Frontal cortex (tissue), 4 donors: ENCODE measurements around the gene HNRNPL. TPM values are rescaled to one million over a fixed set of nuclear protein-coding genes. Genes with fewer than 3 reads are reported as not detected.
"Not testable (repeated sequence)": the region's sequence is repeated elsewhere in the genome, so short reads cannot be mapped to it uniquely, and the experiment has no call there.

ENCODE experiments used
- DNase-seq, 2 donors: peaks; one replicate each; pipeline ENCODE4 v3.0.0; 2012; ENCODE audit warnings: low spot score in 2 of 2
- FAIRE-seq: peaks from 2 replicates; lab custom pipeline; 2012; peaks lifted over from hg19 to GRCh38; lab: Jason Lieb, UNC
- total RNA-seq: library from RNA; depleted of rRNA; stranded (reverse); fragments of >200 nt; gene quantifications from one replicate; pipeline ENCODE4 v1.2.3, GENCODE V29; 2014
- donor health status: control.
- donor health status: control.
- donor health status: control.

The HNRNPL gene
- total RNA-seq = 372 TPM

DNA sequence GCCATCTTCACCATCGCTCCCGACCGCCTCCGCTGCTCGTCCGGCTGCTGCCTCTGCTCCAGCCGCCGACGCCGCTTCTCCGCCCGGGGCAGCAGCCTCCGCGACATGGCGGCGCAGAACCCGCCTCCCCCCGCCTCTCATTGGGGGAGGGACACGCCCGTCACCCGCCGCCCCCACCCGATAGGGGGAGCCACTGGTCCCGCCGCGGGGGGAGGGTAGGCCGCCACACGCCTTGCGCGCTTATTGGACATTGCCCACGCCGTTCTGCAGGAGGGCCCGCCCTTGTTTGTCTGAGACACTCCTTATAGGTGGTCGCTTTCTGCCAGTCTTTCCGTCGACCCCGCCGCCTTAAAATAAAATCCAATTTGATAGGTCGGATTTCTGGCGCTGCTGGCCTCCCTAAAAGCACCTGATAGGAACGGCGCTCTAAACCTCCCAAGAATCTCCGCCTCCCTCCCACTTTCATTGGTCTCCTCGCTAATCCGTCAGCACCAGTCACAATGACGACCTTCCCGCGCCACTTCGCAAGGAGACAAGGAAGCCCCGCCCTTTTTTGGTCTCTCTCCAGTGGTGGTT is at the start of gene HNRNPL:
Gene HNRNPL, minus strand, starts transcription at position 127 of the 576 bp plus-strand sequence. Its CDS starts 20 bp downstream, at position 107.
- FAIRE-seq (peak; percentile 99), DNase-seq (peak; percentile 91 to 96)

DNA sequence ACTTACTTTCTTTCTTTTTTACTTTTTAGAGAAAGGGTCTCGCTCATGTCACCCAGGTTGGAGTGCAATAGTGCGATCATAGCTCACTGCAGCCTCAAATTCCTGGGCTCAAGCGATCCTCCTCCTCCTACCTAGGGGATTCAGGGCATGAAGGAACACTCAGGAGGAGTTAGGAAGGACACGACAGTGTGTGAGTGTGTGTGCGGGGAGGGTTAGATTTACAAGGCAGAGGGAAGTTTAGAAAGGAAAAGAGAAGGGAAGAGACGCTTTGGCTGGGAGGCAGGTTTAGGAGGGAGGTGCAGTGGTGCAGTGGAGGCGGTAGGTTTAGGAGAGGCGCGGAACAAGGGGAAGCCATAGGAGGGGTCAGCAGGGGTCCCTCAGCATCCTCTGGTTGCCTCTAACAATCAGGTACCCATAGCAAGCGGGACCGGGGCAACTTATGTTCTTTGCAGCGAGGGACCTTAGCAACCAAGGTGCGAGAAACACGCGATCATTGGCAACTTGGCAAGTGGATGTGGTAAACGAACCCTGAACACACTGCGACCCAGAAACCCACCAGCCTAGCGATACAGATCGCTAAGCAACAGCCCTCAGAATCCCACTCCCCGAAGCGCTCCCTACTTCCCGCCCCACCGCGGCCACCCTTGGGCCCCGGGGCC is 49.1 kb upstream of the HNRNPL start:
- FAIRE-seq = no peak

DNA sequence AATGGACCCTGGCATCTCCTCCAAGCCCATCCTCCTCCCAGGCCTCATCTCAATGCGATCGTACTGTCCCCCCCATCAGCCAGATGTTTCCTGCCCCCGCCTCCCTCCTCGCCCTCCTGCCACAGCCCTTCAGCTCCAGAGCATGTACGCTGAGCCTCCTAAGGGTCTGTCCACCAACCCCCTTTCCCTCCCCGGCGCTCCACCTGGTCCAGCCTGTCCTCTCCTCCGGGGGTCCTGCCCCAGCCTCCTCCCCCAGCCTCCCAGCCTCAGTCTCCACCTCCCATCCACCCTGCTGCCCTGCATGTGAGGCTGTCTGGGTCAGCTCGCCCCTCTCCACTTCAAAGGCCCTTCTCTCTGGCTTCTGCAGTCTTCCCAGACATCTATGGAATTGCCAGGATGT is 45.2 kb upstream of the HNRNPL start:
- DNase-seq = no peak
- FAIRE-seq = no peak

More for the DNA sequence above, 49.1 kb upstream of the HNRNPL start:
- DNase-seq = no peak

DNA sequence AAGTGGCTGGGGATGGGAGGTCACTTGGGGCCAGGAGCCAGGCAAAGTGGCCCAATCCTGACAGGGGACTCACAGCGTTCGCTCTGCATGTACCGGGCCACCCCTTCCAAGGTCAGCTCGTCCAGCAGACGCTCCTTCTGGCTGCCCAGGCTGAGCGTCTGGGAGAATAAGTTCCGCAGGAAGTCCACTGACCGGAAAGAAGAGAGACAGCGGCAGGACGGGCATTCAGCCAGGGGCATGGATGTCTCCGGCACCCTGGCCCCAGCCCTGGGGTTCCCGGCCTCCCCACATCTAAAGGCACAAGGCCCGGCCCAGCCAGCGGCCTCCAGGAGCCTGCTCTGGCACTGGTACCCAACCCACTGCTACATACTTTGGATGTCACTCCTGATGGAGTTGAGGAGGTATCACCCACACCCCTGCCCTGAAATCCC is 43.6 kb upstream of the HNRNPL start:
- FAIRE-seq = no peak
- DNase-seq = no peak

DNA sequence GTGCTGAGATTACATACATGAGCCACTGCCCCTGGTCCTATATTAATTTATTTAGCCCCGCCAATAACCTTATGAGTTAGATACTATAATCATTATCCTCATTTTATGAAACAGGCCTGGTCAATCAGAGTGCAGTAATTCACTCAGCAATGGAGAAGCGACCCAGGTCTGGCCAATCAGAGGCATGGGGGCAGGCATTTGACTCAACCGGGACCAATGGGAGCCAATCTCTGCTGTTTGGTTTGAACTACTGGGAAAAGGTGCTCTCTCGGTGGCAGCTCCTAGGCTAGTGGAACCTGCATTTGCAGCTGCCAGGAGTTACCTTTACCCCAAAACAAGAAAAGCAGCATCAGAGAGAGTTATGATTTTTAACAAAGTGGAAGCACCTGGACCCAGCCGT is 43.1 kb upstream of the HNRNPL start:
- no peak for DNase-seq

DNA sequence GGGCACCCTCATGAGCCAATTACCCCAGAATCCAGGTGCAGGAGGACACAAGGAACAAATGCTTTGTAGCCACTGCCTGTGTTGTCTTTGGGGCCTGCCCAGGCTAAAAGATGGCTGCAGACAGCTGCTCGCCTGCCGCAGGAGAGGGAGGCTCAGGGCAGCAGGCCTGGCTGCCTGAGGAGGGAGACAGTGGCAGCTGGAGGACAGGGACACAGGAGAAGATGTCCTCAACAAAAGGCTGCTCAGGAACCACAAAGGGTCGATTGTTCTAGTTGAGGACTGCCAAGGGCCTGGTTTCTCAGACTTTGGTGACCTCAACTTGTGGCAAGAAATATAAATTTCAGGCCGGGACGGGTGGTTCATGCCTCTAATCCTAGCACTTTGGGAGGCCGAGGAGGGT is 42.0 kb upstream of the HNRNPL start:
- DNase-seq (peak in 1 of 2 donors; percentile 67), FAIRE-seq (no peak)

More for the DNA sequence above, 43.1 kb upstream of the HNRNPL start:
- no peak for FAIRE-seq

DNA sequence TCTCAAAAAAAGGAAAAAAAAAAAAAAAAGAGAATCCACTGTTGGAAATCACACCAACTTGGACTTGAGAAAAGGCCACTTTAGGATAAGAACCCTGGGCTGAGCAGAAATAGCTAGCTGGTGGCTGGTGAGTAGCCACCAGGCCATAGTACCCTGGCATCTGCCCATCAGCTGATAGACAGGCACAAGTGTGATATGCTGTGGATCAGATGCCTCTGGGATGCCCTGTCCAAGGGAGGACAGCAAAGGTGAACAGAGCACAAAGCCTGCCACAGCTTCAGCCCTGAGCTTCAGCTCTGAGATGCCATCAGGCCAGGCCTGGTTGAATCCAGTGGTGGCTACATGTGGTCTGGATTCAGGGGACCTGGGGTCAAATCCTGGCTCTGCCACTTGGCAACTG is 40.9 kb upstream of the HNRNPL start:
- FAIRE-seq = no peak
- DNase-seq = no peak

DNA sequence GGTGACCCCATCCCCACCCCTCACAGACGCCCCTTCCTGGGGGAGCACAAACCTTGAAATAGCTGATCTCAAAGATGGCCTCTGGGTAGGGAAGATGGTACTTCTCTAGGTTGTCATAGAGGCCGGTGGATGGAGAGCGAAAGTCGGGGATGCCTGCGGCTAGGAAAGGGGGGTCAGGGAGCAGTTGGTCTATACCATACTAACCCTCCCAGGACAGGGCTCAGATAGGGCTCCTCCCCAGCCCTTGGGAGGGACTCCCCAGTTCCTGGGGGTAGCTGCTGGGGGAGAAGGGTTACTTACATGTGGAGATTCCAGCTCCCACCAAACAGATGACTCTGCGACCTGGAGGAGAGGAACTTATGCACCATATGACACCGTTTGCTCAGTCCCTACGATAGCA is 40.0 kb upstream of the HNRNPL start:
- DNase-seq (no peak), FAIRE-seq (no peak)

DNA sequence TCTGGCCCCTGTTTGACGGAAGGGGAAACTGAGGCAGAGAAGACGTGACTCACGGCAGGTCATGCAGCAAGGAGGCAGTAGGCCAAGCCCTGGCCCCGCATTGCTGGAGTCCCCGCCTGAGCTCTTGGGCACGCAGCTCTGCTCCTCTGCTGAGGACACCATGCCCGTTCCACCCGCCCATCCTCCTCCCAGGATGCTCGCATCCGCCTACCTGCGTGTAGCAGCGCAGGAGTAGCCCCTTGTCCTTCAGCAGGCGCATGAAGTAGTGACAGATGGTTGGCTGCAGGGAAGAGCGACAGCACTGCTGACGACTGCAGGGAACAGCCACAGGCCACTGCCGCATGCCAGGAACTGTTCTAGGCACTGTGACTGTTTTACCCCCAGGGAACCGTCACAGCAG is 39.1 kb upstream of the HNRNPL start:
- FAIRE-seq (no peak), DNase-seq (no peak)

DNA sequence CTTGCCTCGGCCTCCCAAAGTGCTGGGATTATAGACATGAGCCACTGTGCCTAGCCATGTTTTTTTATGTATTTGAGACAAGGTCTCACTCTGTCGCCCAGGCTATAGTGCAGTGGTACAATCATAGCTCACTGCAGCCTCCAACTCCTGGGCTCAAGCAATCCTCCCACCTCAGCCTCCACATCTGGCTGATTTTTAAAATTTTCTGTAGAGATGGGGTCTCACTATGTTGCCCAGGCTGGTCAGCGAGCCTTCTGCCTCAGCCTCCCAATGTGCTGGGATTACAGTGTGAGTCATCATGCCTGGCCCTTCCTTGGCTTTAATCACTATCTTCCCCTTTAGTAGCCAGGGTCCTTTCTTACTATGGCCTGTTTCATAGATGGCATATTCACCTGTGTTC is 34.9 kb upstream of the HNRNPL start:
- FAIRE-seq, DNase-seq: not testable (repeated sequence)

DNA sequence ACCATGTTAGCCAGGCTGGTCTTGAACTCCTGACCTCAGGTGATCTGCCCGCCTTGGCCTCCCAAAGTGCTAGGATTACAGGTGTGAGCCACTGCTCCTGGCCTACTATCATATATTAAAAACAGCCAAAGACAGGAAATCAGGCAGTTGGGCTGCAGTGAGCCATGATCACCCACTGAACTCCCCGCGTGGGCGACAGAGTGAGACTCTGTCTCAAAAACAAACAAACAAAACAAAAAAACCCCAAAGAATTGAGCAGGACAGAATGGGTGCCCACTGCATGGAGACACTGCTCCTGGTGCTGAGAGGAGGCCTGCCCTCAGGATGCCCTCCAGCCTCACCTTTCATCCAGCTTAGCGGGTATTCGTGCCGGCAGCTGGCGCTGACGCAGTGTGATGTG is 33.5 kb upstream of the HNRNPL start:
- DNase-seq = no peak
- no peak for FAIRE-seq

DNA sequence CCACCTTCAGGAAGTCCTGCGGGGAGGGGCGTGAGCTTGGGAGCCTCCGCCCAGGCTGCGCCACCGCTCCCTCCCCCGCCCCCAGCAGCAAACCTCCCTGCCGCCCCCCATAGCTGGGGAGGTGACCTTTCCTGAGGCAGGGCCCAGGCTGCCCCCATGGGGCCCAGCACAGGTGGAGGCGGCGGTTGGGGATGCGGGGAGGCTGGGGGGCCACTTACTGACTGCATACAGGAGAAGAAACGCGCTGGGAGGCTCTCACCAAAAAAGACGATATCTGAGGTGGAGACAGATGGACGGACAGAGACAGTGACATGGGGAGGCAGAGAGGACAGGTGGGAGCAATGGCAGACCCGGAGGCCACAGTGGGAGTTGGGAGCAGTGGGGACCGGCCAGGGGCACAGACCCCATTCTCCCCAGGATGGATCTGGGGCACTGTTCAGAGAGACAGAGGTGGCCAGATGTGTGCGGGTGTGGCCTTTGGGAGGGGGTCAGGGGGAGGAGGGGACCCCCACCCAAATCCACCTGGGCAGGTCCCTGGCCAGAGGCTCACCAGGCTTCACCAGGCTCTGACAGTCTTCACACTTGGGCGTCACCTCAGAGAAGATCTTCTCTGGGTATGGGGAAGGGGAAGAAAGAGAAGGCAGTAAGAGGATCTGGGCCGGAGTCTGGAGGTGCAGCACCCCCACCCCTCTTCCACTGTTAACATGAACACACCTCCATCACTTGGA is 31.3 kb upstream of the HNRNPL start:
- FAIRE-seq = no peak
- DNase-seq = no peak

DNA sequence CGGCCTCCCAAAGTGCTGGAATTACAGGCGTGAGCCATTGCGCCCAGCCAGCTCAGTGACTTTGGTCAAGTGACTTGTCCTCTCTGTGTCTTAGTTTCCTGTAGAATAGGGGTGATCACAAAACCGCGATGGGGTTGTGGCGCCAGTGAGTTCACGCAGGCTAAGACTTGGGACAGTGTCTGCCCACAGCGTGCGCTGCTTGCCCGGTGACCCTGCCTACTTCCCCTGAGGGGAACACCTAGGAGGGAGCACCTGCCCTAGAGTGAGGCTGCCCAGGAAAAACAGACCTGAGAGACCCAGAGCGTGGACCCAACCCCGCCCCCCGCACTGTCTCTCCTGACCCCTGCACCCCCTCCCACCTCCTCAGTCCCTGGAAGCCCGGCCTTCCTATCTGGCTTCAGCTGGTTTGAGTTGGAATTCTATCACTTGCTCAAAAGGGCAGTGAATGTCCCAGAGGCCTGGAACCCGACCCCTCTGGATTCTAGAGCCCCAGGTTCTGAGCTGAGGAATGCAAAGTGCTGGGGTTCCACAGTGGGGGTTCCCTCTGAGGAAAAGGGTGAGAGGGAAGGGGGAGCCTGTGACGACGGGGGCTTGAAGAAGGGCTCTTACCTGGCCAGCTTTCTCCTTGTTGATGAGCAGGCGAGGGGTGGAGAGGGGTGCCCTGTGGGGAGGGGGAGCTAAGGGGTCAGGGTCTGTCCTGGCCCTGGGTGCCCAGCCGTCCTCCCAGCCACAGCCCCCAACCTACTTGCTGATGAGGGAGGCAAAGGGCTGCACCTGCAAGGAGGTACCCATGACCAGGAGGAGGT is 30.5 kb upstream of the HNRNPL start:
- DNase-seq = no peak

DNA sequence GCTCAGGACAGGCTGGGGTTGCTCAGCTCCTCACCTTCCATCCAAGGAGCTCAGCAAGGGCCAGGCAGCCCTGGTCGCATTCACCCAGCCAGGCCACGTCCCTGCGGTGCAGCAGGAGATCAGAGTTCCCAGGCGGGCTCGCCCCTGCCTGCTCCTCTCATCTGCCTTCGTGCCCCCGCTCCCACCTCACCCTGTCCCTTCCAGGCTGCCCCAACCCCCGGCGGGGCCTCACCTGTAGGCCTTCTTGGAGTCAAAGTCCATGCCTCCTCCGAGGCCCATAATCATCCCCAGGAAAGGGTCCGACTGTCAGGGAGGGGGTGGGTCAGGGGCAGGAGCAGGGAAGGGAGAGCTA is 29.6 kb upstream of the HNRNPL start:
- FAIRE-seq (no peak), DNase-seq (no peak)

More for the DNA sequence above, 30.5 kb upstream of the HNRNPL start:
- no peak for FAIRE-seq

DNA sequence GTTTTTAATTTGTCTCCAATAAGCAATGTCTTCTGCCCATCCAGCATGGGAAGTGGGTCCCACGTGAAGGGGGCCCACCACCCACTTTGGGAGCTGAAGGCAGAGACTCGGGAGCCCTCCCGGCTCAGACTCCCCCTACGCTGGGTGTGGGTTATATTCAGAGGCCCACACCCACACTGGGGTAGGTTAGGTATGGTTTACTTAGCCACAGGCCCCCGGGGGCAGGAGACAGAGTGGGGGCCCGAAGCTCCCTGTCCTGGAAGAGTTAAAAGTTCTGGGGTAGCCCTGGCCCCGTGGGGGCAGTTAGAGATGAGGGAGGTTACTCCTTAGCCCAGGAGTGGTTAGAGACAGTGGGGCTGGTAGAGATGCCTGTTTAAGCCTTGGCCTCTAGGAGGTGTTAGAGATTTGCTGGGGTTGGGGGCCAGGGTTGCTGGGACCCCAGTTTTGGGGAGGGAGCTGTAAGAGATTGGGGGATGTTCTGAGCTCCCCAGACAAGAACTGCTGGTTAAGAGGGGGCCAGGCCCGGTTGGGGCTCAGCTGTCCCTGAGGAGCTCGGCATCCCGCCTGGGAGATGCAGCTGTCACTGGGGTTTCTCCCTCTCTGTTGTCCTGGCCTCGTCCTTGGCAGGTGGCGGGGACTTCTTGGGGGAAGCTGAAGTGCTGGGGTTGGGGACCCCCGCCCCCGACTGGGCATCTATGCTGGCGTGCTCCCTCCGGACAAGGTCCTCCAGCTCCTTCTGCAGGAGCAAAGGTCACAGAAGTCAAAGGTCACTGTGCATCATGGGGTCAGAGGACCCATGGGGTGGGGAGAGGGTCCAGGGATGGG is 29.0 kb upstream of the HNRNPL start:
- FAIRE-seq = no peak

DNA sequence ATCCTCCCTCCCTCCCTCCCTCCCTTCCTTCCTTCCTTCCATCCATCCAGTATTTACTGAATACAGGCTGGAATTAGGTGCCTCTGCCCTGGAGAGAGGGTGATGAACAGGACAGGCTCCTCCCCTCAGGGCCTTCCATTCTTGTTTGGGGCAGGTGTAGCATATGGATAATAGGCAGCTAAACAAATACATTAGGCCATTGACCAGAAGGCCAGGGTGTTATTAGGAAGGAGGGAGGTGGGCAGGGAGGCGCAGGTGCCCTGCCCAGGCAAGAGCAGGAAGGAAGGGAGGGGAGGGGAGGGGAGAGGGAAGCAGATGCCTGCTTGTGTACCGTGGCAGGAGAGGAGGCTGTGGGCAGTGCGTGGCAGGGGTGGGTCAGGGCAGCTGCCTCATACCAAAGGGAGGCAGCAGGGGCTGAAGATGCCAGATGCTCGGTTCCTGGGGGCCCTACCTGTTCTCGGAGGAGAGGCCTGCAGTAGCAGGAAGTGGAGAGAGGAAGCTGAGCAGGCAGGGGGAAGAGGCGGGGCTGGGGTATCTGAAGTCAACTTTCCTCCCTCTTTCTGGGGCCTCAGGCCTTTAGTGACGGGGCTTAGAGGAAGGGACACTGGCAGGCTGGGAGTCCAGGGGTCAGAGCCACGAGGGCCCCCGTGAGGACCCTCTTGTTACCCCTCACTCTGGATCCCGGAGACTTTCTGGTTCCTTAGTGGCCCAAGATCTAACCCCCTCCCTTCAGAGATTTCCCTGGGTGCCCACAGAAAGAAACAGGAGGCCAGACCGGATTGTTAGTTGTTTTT is 28.2 kb upstream of the HNRNPL start, which contains the start of gene RINL:
Gene RINL, minus strand, starts transcription at position 495 of the 794 bp plus-strand sequence. CDS start 1,533 bp downstream, outside the sequence.
- FAIRE-seq (no peak), DNase-seq (peak in 1 of 2 donors; percentile 18)

More for the DNA sequence above, 29.0 kb upstream of the HNRNPL start:
- no peak for DNase-seq

DNA sequence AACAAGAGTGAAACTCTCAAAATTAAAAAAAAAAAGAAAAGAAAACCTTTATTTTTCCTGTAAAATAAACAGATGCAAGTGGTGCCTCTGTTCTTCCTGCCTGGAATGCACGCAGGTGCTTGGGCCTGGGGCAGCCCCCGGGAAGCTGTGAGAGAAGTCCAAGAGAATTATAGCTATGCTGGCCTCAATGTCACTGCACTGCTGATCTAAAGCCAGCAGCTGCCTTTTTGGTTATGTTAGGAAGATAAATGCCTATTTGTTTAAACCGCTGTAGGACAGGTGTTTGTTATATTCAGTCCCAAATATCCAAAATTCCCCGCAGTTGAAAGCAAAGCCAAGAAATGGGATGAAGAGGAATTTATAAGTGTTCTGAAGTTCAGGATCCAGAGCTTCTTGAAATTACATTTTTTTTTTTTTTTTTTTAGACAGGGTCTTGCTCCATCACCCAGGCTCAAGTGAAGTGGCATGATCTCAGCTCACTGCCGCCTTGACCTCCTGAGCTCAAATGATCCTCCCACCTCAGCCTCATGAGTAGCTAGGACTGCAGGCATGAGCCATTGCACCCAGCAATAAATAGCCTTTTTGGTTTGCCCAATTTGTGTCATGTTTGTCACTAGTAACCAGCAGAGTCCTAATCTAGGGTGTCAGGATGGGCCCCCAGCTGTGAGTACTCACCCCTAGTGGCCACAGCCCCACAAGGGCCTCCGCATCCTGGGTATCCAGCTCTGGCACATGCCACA is 26.0 kb upstream of the HNRNPL start:
- FAIRE-seq = no peak
- no peak for DNase-seq

DNA sequence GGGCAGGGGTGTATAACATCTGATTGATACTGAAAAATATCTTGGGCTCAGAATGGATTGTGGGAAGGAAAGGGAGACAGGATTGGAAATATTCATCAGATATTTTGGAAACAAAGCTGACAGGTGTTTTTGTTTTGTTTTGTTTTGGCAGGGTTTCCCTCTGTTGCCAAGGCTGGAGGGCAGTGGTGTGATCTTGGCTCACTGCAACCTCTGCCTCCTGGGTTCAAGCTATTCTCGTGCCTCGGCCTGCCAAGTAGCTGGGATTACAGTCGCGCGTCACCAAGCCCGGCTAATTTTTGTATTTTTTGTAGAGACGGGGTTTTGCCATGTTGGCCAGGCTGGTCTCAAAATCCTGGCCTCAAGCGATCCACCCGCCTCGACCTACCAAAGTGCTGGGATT is 23.6 kb upstream of the HNRNPL start:
- not testable (repeated sequence) for DNase-seq, FAIRE-seq
